Gastrocnemius medialis (tissue), 4 donors: ENCODE results near the gene GRIA4.

Experiments
- POLR2A ChIP-seq, 2 donors: fragments of 450-650 bp; IDR thresholded peaks; one replicate each; pipeline ENCODE4 v1.6.1; 2017; ENCODE audit warnings: antibody characterized with exemption in 2 of 2, mild to moderate bottlenecking in 2 of 2, moderate library complexity in 2 of 2
- TF ChIP-seq, protein P1 (sequence below), 5 experiments: fragments of 450-650 bp in 3 of 5; fragments of 200-600 bp in 2 of 5; sonication (generic) in 2 of 5; IDR thresholded peaks in 4 of 5; conservative IDR thresholded peaks in 1 of 5; 1 replicate in 4 of 5; 2 replicates in 1 of 5; pipeline ENCODE4 v1.5.1; 2016 to 2019; ENCODE audit warnings: antibody characterized with exemption in 5 of 5, mild to moderate bottlenecking in 3 of 5, moderate library complexity in 3 of 5

DNA sequence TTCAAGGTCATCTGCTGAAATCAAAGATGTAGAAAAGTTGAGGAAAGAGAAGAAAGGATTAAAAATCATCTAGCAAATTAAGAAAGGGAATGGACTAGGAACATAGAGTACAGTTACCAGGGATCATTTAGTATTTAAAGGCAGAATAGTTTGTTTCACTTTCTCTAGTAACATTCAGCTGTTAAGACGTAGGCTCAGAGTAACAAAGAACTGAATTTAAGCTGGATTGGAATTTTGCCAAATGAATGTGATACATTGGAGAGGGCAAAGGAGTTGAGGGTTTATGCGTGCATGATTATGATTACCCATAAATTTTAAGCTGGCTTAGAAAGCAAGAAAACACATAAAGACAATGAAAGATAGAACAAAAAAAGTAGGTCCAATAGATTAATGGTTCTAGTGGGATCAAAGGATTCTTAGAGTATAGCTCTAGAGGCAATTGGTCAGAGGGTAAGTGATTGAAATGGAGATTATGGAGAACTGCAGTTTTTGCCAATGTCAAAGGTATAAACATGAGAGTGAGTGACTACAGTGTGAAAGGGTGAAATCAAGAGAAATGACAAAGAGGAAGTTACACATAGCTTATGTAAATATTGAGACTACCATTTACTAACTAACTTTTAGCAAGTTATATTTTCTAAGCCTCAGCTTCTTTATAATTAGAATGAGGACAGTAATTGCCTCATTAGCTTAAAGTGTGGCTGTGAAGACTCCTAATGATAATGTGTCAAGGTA lies 190.0 kb downstream of the GRIA4 start:
- TF ChIP-seq, protein P1, sequence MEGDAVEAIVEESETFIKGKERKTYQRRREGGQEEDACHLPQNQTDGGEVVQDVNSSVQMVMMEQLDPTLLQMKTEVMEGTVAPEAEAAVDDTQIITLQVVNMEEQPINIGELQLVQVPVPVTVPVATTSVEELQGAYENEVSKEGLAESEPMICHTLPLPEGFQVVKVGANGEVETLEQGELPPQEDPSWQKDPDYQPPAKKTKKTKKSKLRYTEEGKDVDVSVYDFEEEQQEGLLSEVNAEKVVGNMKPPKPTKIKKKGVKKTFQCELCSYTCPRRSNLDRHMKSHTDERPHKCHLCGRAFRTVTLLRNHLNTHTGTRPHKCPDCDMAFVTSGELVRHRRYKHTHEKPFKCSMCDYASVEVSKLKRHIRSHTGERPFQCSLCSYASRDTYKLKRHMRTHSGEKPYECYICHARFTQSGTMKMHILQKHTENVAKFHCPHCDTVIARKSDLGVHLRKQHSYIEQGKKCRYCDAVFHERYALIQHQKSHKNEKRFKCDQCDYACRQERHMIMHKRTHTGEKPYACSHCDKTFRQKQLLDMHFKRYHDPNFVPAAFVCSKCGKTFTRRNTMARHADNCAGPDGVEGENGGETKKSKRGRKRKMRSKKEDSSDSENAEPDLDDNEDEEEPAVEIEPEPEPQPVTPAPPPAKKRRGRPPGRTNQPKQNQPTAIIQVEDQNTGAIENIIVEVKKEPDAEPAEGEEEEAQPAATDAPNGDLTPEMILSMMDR (IDR thresholded peaks at IDR 0.05 in 4 of 5, conservative IDR thresholded peaks at IDR 0.05 in 1 of 5) = no peak
- no peak for TF ChIP-seq POLR2A (IDR thresholded peaks at IDR 0.05)
